Epithelial cell of proximal tubule (primary cell): Measurements from ENCODE around the gene RAB8B. TPM values are rescaled to one million over a fixed set of nuclear protein-coding genes. Genes with fewer than 3 reads are reported as not detected.
"Not testable (repeated sequence)": the region's sequence is repeated elsewhere in the genome, so short reads cannot be mapped to it uniquely, and the experiment has no call there.

Source experiments
- DNase-seq: peaks from one replicate; pipeline ENCODE4 v3.0.0-alpha.2; 2011; ENCODE audit warnings: low read depth
- H3K4me3 ChIP-seq: 2 replicates; pipeline ENCODE4 v1.5.1; 2011; ENCODE audit warnings: low read depth, mild to moderate bottlenecking, low read length
- total RNA-seq: library from RNA; depleted of rRNA; stranded (reverse); fragments of >200 nt; gene quantifications from 2 replicates; pipeline ENCODE4 v1.2.3, GENCODE V29; 2015
- TF ChIP-seq, protein P1 (sequence below): conservative IDR thresholded peaks from 2 replicates; pipeline ENCODE4 v1.5.1; 2012; ENCODE audit warnings: low read depth, mild to moderate bottlenecking, low read length

The RAB8B gene
- total RNA-seq, 1 donor from 2014 or later: 20.9 TPM

DNA sequence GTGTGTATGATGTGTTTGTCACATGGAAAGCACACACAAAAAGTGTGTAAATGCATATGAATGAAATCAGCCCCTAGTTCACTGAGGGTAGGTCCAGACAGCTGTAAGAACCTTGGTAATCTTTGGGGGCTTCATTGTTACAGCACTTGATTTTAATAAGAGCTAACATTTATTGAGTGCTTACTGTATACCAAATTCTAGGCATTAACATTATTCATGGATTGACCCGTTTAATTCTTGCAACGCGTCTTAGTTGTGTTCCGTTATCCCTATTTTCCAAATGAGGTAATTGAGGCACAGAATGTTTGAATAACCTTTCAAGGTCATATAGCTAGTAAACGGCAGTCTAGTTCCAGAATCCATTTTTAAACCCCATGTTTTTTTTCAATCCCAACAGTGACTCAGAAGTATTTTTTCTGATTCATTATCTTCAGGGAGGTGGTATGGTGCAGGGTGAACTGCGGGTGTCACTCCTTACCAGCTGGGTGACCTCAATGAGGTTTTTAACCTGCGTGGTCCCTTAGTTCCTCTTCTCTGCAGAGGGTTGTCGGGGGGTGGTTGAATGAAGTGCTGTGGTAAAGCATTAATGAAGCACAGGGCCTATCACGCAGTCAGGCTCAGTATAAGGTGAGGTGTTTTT is 14.2 kb downstream of the RAB8B start:
- no peak for DNase-seq
- H3K4me3 ChIP-seq: no peak overlapping the region
- TF ChIP-seq, protein P1, sequence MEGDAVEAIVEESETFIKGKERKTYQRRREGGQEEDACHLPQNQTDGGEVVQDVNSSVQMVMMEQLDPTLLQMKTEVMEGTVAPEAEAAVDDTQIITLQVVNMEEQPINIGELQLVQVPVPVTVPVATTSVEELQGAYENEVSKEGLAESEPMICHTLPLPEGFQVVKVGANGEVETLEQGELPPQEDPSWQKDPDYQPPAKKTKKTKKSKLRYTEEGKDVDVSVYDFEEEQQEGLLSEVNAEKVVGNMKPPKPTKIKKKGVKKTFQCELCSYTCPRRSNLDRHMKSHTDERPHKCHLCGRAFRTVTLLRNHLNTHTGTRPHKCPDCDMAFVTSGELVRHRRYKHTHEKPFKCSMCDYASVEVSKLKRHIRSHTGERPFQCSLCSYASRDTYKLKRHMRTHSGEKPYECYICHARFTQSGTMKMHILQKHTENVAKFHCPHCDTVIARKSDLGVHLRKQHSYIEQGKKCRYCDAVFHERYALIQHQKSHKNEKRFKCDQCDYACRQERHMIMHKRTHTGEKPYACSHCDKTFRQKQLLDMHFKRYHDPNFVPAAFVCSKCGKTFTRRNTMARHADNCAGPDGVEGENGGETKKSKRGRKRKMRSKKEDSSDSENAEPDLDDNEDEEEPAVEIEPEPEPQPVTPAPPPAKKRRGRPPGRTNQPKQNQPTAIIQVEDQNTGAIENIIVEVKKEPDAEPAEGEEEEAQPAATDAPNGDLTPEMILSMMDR: peak; percentile 16

DNA sequence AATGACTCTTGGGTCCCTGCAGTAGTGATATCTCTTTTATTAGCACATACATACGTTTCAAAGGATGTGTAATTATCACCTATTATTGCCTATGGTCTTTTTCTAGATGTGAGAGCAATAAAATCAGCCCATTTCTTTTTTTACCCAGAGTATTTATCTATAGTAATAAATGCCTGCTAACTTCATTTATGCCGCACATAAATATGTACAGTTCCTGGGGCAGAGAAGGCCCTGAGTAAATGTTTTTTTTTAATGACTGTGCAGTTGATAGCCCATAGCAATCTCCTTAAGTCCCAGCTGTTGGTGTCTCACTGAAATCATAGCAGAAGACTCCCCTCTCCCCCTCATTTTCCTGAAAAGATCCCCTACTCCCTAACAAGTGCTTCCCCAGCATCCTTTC is 16.7 kb downstream of the RAB8B start:
- DNase-seq: no peak
- TF ChIP-seq, protein P1: no peak
- H3K4me3 ChIP-seq: no peak overlapping the region

DNA sequence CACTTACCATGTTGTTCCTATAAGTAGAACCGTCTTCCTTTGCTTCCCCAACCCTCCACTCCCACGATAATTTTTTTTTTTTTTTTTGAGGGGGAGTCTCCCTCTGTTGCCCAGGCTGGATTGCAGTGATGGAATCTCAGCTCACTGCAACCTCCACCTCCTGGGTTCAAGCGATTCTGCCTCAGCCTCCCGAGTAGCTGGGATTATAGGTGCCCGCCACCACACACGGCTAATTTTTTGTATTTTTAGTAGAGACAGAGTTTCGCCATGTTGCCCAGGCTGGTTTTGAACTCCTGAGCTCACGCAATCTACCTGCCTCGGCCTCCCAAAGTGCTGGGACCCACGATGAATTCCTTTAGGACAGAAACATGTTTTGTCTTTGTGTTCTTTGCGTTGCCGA is 19.4 kb downstream of the RAB8B start:
- DNase-seq: not testable (repeated sequence)

DNA sequence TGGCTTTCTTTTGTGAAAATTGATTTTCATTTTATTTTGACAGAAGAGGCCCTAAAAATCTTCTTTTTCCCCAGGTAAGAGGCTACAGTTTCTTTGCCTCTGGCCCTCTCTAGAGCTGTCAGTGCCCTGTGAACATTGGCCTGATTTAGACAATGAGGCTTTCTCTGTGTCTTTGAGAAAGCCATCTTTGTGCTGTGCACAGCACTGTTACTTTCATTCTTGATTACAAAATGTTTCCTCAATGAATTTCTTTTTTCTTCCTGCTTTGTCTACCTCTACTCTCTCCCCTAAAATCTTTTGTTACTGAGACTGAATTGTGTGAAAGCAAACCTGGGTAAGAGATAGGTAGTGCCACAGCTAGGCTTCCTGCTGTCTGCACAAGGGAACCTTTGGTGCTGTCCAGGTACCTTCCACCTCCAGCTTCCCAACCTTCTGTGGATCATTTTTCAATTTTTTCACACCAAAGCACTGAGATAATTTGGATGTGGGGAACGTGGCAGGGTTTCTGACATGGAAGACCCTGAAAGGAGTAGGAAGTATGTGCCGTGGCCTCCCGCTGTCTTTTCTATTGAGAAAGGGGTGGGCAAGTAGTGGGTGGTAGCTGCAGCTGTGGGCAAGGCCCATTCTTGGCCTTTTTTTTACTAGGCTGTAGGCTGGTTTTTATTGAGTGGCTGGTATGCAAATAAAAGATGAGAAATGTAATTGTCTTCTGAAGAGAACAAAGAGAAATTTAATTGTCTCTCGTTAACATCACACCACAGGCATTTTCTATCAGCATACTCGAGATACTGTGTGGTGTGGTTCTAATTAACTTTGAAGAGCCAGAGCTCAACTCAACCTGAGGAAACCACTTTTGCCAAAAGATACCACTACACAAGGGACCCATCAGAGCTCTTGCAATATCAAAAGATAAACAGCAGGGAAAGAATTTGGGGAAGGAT is 21.0 kb downstream of the RAB8B start:
- DNase-seq: no peak

More for the DNA sequence above, 19.4 kb downstream of the RAB8B start:
- H3K4me3 ChIP-seq: not testable (repeated sequence)

DNA sequence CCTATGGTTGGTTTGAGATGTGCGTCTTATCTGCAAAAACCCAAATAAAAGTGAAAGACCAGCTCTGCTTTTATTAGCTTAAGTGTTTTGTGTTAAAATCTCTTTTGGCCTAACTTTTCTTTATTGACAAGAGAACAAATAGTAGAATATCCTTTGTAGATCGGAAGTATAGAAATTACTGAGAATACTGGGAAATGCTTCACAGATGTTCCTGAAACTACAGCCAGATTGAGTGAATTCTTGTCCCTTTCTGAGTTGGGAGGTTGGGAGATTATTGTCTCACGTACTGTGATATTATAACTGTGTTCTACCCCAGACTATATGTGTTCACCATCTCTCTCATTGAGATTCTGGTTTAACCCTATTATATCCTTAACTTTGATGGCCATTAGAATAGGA is 21.7 kb downstream of the RAB8B start:
- no peak for DNase-seq
- H3K4me3 ChIP-seq: no peak overlapping the region
- TF ChIP-seq, protein P1: no peak

More for the DNA sequence above, 21.0 kb downstream of the RAB8B start:
- TF ChIP-seq, protein P1: no peak
- no peak overlapping the region for H3K4me3 ChIP-seq

DNA sequence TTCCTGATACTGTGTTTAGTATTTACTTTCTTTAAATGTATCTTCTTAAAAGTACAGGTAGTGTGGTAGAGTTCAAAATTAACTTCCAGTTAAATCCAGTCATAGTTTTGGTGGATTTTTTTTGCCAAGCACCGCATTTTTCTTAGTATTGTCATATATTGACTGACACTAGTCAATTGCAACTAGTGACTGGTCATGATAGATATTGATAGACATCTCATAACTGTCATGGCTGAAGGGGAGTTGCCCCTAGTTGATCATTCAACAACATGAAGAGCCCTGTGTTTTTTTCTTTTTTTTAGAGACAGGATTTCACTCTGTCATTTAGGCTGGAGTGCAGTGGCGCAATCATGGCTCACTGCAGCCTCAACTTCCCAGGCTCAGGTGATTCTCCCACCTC is 22.1 kb downstream of the RAB8B start:
- no peak for DNase-seq
- H3K4me3 ChIP-seq: no peak overlapping the region
- TF ChIP-seq, protein P1: no peak
